Stimulated activated CD4-positive, alpha-beta T cell treated with anti-CD3 and anti-CD28 coated beads, Interleukin-4, amount 100 ng/mL, for 48 hours (primary cell): ENCODE results near the gene TRIP13.
A peak's percentile ranks its signal among the peaks of the same experiment; 100 is the strongest.
"Not testable (repeated sequence)": the region's sequence is repeated elsewhere in the genome, so short reads cannot be mapped to it uniquely, and the experiment has no call there.

ENCODE experiments used
- DNase-seq, 2 donors: peaks; one replicate each; pipeline ENCODE4 v3.0.0-alpha.2; 2020; ENCODE audit warnings: low read depth in 2 of 2

Gene TRIP13

GRCh38 chr5:892394-893136 lies at the start of gene TRIP13, which contains the start of gene BRD9:
TSS of gene TRIP13 (plus strand) at chr5:892884. CDS start at chr5:892999, 115 bp downstream.
TSS of gene BRD9 (minus strand) at chr5:892801. CDS start at chr5:892657, 144 bp downstream.
- DNase-seq, result peak; percentile 77 to 84

DNA sequence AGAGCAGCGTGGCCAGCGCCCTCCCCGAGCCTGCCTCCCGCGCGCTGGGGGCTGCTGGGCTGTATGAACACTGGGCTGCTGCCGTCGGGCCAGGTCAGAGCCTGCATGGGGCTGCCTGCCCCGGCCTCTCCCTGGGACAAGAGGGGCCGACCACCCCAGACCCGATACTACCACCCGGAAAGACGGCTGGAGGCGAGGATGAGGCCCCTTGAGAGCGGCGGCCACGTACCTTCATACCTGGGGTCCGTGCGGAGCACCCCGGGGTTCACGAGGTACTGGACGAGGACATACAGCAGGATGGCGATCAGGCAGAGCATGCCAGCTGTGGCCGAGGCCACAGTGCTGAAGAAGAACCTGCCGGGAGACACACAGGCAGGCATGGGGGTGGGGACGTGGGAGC lies 49.3 kb upstream of the TRIP13 start:
- not testable (repeated sequence) for DNase-seq

DNA sequence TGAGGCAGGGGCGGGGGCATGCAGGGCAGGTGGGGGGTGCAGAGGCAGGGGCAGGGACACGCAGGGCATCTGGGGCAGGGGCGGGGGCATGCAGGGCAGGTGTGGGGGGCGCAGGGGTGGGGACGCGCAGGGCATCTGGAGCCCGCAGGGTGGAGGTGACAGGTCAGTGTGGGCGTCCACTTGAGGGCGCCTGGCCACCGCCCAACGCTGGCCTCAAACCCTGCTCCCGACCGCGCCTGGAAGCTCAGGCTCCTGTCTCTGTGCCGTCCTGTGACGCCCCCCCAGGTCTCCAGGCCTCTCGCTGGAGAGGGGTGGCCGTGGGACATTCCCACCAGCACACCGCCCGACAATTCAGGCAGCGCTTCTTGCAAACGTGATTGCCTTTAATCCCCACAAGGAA lies 48.8 kb upstream of the TRIP13 start:
- DNase-seq, result not testable (repeated sequence)

DNA sequence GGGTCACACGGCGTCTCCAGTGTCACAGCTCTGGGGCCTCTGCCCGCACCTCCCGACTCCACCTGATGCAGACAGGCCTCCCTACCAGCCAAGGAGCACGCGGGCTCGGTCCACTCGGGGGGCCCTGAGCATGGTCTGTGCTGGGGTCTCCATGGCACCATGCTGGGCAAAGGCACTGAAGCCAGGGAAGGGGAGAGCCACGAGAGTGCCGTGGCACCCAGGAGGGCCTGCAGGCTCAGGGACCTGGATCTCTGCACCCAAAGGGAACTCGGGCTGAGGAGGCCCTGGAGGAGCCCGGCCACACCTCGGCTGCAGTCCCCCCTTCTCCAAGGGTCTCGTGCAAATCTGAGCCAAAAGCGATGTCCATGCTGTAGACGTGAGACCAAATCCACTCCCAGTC lies 48.3 kb upstream of the TRIP13 start:
- DNase-seq, result not testable (repeated sequence)

DNA sequence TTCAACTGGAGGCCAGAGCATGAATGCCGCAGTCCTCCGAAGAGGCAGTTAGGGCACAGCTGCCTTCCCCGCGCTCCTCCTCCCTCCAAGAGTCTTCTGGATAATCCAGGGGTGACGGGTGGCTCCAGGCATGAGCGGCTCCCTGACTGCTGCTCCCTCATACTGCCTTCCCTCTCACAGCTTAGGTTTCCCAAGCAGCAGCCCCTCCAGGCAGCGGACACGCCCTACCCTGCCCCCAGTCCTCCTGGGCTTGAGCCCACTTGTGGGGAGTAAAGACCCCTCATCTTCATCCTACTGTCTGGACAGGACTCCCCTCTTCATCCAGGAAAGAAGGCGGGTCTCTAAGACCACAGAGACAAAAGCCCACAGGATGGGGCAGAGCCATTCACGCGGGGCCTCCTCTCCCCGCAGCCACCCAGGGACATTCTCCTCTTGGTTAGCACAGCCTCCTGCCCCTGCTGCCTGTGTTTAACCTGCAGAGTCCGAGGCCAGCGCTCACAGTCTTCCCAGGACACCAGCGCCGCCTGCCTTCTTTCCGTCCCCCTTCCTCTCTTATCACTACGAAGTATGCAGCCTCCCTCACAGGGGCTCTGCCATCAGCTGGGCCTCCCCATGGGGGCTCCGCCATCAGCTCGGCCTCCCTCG lies 47.5 kb upstream of the TRIP13 start:
- DNase-seq, result not testable (repeated sequence)

DNA sequence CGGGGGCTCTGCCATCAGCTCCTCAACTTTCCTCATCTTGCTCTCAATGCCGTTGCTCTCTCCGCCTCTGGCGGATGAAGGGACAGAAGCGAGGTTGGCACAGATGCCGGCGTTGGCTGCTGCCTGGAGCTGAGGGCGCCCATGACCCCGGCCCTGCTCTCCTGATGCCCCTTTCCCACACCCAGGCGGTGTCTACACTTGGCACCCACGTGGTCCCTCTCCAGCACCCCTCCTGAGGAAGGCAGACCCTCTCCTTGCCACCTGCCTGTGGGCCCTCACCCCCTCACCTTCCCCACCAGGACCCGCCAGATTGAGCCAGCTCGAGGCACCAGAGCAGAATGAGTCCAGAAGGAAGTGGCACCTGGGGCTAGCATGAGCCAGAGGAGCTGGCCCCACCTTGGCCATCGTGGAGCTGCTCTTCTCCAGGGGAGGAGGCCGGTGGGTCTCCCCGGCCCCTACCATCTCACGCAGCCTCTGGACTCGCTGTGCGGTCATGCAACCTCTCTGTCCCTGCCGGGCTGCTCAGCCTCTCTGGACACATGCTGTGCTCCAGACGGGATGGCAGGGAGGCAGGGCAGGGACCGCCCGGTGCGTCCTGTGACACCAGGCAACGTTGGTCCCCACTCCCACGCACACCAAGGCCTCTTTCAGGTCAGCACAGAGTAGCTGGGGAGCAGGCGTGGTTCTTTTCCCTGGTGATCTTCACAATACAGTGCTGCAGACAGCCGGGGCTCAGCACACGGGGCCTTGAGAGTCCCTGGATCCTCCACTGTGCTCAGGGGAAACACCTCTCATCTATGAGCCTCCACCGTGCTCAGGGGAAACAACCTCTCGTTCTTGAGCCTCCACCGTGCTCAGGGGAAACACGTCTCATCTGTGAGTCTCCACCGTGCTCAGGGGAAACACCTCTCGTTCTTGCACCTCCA lies 46.7 kb upstream of the TRIP13 start:
- not testable (repeated sequence) for DNase-seq

DNA sequence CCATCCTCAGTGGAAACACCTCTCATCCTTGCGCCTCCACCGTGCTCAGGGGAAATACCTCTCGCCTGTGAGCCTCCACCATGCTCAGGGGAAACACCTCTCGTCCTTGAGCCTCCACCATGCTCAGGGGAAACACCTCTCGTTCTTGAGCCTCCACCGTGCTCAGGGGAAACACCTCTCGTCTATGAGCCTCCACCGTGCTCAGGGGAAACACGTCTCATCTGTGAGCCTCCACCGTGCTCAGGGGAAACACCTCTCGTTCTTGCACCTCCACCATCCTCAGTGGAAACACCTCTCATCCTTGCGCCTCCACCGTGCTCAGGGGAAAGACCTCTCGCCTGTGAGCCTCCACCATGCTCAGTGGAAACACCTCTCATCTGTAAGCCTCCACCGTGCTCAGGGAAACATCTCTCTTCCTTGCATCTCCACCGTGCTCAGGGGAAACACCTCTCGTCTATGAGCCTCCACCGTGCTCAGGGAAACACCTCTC lies 46.0 kb upstream of the TRIP13 start:
- DNase-seq, result not testable (repeated sequence)

- DNase-seq, result not testable (repeated sequence)
Measured at GRCh38 chr5:847212-847611, 45.5 kb upstream of the TRIP13 start.

DNA sequence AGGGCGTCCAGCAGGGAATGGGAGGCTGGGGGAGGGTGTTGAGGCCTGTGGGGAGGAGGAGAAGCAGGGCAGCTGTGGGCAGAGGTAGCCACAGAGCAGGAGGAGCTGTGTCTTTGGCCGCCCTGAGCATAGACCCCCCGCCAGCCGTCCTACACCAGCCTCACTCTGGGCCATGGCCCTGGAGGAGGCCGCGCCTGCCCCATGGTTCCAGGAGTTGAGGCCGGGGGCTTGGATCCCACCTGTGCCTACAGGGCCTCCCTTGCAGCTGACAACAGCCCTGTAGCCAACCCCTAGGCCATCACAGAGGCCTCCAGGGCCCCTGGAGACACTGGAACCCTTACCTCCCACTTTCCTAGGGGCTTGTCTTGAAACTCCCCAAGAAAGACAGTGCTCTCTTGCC lies 44.9 kb upstream of the TRIP13 start:
- not testable (repeated sequence) for DNase-seq

- no peak for DNase-seq
Measured at GRCh38 chr5:848671-849111, 44.0 kb upstream of the TRIP13 start.

GRCh38 chr5:849651-850301 lies 42.9 kb upstream of the TRIP13 start:
- DNase-seq, result no peak

- no peak for DNase-seq
Measured at GRCh38 chr5:850511-851006, 42.1 kb upstream of the TRIP13 start, which contains the start of gene ZDHHC11. TSS of gene ZDHHC11 (minus strand) at chr5:850986. CDS start at chr5:850602, 384 bp downstream.

- no peak for DNase-seq
Measured at GRCh38 chr5:851076-851475, 41.6 kb upstream of the TRIP13 start.

DNA sequence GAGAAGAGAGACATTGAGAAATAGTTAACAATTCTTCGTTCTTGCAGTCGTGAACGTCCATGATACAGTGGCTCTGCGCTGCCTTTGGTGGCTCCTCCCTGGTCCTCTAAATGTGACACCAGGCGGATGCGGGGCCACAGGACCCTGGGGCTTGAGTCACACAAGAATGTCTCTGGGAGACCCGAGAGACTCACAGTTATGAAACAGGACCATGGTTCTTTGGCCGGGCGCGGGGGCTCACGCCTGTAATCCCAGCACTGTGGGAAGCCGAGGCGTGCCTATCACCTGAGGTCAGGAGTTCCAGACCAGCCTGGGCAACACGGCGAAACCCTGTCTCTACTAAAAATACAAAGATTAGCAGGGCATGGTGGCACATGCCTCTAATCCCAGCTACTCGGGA lies 41.1 kb upstream of the TRIP13 start:
- DNase-seq, result no peak

- no peak for DNase-seq
Measured at GRCh38 chr5:852018-852417, 40.7 kb upstream of the TRIP13 start.

DNA sequence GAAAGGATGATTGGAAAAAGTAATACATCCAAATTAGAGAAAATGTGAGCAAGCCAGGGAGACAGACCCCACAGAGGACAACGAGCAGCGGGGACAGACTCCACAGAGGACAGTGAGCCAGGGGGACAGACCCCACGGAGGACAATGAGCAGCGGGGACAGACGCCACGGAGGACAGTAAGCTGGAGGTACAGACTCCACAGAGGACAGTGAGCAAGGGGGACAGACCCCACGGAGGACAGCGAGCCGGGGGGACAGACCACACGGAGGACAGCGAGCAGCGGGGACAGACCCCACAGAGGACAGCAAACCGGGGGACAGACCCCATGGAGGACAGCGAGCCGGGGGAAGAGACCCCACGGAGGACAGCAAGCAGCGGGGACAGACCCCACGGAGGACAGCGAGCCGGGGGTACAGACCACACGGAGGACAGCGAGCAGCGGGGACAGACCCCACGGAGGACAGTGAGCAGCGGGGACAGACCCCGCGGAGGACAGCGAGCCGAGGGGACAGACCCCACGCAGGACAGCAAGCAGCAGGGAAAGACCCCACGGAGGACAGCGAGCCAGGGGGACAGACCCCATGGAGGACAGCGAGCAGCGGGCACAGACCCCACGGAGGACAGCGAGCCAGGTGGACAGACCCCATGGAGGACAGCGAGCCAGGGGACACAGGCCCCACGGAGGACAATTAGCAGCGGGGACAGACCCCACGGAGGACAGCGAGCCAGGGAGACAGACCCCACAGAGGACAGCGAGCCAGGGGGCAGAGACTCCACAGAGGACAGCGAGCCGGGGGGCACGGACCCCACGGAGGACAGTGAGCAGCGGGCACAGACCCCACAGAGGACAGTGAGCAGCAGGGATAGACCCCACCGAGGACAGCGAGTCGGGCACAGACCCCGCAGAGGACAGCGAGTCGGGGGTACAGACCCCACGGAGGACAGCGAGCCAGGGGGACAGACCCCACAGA lies 40.0 kb upstream of the TRIP13 start:
- no peak for DNase-seq

- not testable (repeated sequence) for DNase-seq
Measured at GRCh38 chr5:853416-854090, 39.1 kb upstream of the TRIP13 start.

DNA sequence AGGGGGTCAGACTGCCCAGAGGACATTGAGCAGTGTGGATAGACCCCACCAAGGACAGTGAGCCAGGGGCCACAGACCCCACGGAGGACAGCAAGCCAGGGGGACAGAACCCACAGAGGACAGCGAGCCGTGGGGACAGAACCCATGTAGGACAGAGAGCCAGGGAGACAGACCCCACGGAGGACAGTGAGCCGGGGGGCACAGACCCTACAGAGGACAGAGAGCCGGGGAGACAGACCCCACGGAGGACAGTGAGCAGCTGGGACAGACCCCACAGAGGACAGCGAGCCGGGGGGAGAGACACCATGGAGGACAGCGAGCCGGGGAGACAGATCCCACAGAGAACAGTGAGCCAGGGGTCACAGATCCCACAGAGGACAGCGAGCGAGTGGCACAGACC lies 38.5 kb upstream of the TRIP13 start:
- DNase-seq, result no peak
